K562 (cell line): Measurements from ENCODE around the gene CREB3L1. TPM values are rescaled to one million over a fixed set of nuclear protein-coding genes. Genes with fewer than 3 reads are reported as not detected.

ENCODE experiments used
- ATAC-seq: fragments of 200-7000 bp; cut with Tn5 transposase; 3 replicates; pipeline ENCODE4 v1.9.1; 2020; ENCODE audit warnings: moderate library complexity
- BruUV-seq: library from RNA; stranded (reverse); fragments of 400-500 nt; replicated peaks from 2 replicates; lab custom pipeline; 2021; lab: Mats Ljungman, UMichigan
- CTCF ChIA-PET: fragments of 300-600 bp; formaldehyde crosslinking; extraction: SDS; loops from one replicate; lab custom pipeline; 2021; ENCODE audit warnings: low intra/inter-chr PET ratio; lab: Yijun Ruan, JAX
- POLR2A ChIA-PET: fragments of 300-600, 350-650 bp; sonication (Branson Sonifier 250); formaldehyde crosslinking; extraction: SDS; loops from one replicate; lab custom pipeline; 2021; ENCODE audit warnings: antibody characterized with exemption, inconsistent platforms; lab: Yijun Ruan, JAX
- DNase-seq, 4 experiments: peaks; one replicate each; pipeline versions ENCODE4 v3.0.0 to v3.0.0-alpha.2; 2011 to 2018; ENCODE audit warnings: low spot score in 3 of 4, mixed read lengths in 3 of 4; ENCODE audit errors: extremely low read depth in 1 of 4
- FAIRE-seq: peaks from 2 replicates; lab custom pipeline; 2011; peaks lifted over from hg19 to GRCh38; lab: Jason Lieb, UNC
- H2AFZ ChIP-seq: 2 replicates; pipeline ENCODE4 v1.6.0; 2011; ENCODE audit warnings: low read depth, low read length, control low read depth, inconsistent platforms
- H3K27ac ChIP-seq: fragments of 200-600 bp; 3 replicates; pipeline ENCODE4 v1.8.0; 2011; ENCODE audit warnings: low read depth, mild to moderate bottlenecking, control low read depth, inconsistent platforms, low read length, moderate library complexity, mixed read lengths; ENCODE audit errors: extremely low read depth
- H3K27me3 ChIP-seq, 2 experiments: fragments of 300-600 bp in 1 of 2; 2 replicates in 1 of 2; 3 replicates in 1 of 2; pipeline versions ENCODE4 v1.6.0 to v1.8.0; 2011; ENCODE audit warnings: inconsistent platforms in 2 of 2, low read length in 2 of 2, mild to moderate bottlenecking in 1 of 2, mixed read lengths in 1 of 2, moderate library complexity in 1 of 2; ENCODE audit not compliant: control insufficient read depth in 2 of 2, insufficient read depth in 2 of 2
- H3K36me3 ChIP-seq: fragments of 300-600 bp; 3 replicates; pipeline ENCODE4 v1.8.0; 2011; ENCODE audit warnings: mild to moderate bottlenecking, low read length, inconsistent platforms; ENCODE audit not compliant: control insufficient read depth, insufficient read depth
- H3K4me1 ChIP-seq, 2 experiments: fragments of 200-600 bp in 1 of 2; replicated peaks in 1 of 2; 2 replicates in 1 of 2; 3 replicates in 1 of 2; pipeline versions ENCODE4 v1.5.1 to v1.8.0; 2011; ENCODE audit warnings: inconsistent platforms in 2 of 2, low read length in 2 of 2, mild to moderate bottlenecking in 1 of 2, mixed read lengths in 1 of 2, moderate library complexity in 1 of 2; ENCODE audit not compliant: control insufficient read depth in 2 of 2, insufficient read depth in 2 of 2
- H3K4me2 ChIP-seq: 2 replicates; pipeline ENCODE4 v1.6.1; 2011; ENCODE audit warnings: low read length, control low read depth, inconsistent platforms, mixed read lengths; ENCODE audit not compliant: insufficient read depth
- H3K4me3 ChIP-seq: fragments of 200-600 bp; sonication (generic), shearing (Covaris generic); 2 replicates; pipeline ENCODE4 v1.5.1; 2016; ENCODE audit warnings: control low read depth, inconsistent platforms
- H3K79me2 ChIP-seq: fragments of 200-600 bp; 3 replicates; pipeline ENCODE4 v1.8.0; 2011; ENCODE audit warnings: low read length, inconsistent platforms; ENCODE audit not compliant: control insufficient read depth, insufficient read depth
- H3K9ac ChIP-seq, 2 experiments: 2 replicates each; pipeline versions ENCODE4 v1.6.0 to v1.6.1; 2011; ENCODE audit warnings: low read depth in 2 of 2, low read length in 2 of 2, control low read depth in 1 of 2, inconsistent platforms in 1 of 2, mild to moderate bottlenecking in 1 of 2, mixed read lengths in 1 of 2; ENCODE audit not compliant: insufficient read depth in 1 of 2
- H3K9me1 ChIP-seq: one replicate; pipeline ENCODE4 v1.6.0; 2011; ENCODE audit warnings: inconsistent platforms, mild to moderate bottlenecking, low read length, moderate library complexity; ENCODE audit not compliant: control insufficient read depth, insufficient read depth
- H3K9me3 ChIP-seq: replicated peaks from 2 replicates; pipeline ENCODE4 v1.5.1; 2011; ENCODE audit warnings: low read depth, low read length, inconsistent platforms; ENCODE audit not compliant: control insufficient read depth, insufficient read depth
- H4K20me1 ChIP-seq: replicated peaks from 2 replicates; pipeline ENCODE4 v1.6.1; 2011; ENCODE audit warnings: low read length, inconsistent platforms, mixed read lengths; ENCODE audit not compliant: control insufficient read depth, insufficient read depth
- HNRNPL ChIP-seq: fragments of 200-400 bp; formaldehyde crosslinking; IDR thresholded peaks from 2 replicates; pipeline ENCODE4 v1.6.1; 2017; ENCODE audit warnings: low read depth, mild to moderate bottlenecking, low read length
- NRF1 ChIP-seq, 2 experiments: fragments of 450-650 bp; IDR thresholded peaks in 1 of 2; conservative IDR thresholded peaks in 1 of 2; 2 replicates each; pipeline ENCODE4 v1.6.1; 2014; ENCODE audit warnings: mild to moderate bottlenecking in 2 of 2
- WGBS: fragments of 100-300 bp; shearing (Covaris generic); methylation state at CpG from one replicate; pipeline ENCODE4 v1.1.6; 2016; ENCODE audit warnings: low coverage, mixed read lengths; ENCODE audit not compliant: insufficient coverage; ENCODE audit errors: missing lambda C conversion rate; 5-methylcytosine and 5-hydroxymethylcytosine counted together
- in situ Hi-C: fragments of 300-500 bp; cut with MboI; formaldehyde crosslinking; loops from 4 replicates; pipeline ENCODE4 v1.15.0; 2018; ENCODE audit warnings: inconsistent platforms, mixed read lengths
- intact Hi-C: fragments of 100-400 bp; cut with micrococcal nuclease; formaldehyde crosslinking; loops from 2 replicates; pipeline ENCODE4 v1.14.2; 2022
- polyA plus RNA-seq, 8 experiments: library from polyadenylated mRNA; depleted of rRNA in 4 of 8; stranded (reverse) in 5 of 8; unstranded in 3 of 8; fragments of >200 nt; fragmentation: Nextera tagmentation in 2 of 8; fragmentation: Illumina TruSeq in 1 of 8; extraction: Ambion mirVana in 2 of 8; extraction: Trizol in 1 of 8; gene quantifications; 2 replicates each; pipeline versions ENCODE4 v1.2.1 to v1.2.3, GENCODE V29; 2011 to 2014; ENCODE audit warnings: inconsistent platforms in 1 of 8, missing spikeins in 1 of 8
- total RNA-seq, 7 experiments: library from RNA; depleted of rRNA in 6 of 7; stranded (reverse); fragments of >200 nt in 6 of 7; fragmentation: Illumina TruSeq in 2 of 7; extraction: Trizol in 2 of 7; gene quantifications; 2 replicates each; pipeline versions ENCODE4 v1.2.1 to v1.2.3, GENCODE V29; 2011 to 2021; ENCODE audit warnings: low replicate concordance in 1 of 7
- TF ChIP-seq, protein P1 (sequence below): fragments of 450-650 bp; IDR thresholded peaks from 2 replicates; pipeline ENCODE4 v1.6.1; 2018; ENCODE audit warnings: mild to moderate bottlenecking, low read depth; ENCODE audit not compliant: partially characterized antibody
- TF ChIP-seq, protein P2 (sequence below): fragments of 150-350 bp; IDR thresholded peaks from 2 replicates; pipeline ENCODE4 v1.6.1; 2014; ENCODE audit warnings: low read depth, mild to moderate bottlenecking, low read length, borderline replicate concordance

Gene CREB3L1
- total and polyA plus RNA-seq, 9 of the 15 experiments (the other 6 are each of a cell fraction or from before 2014, with no cell fraction given) = 1.2 to 27.6 (median 3.7) TPM

DNA sequence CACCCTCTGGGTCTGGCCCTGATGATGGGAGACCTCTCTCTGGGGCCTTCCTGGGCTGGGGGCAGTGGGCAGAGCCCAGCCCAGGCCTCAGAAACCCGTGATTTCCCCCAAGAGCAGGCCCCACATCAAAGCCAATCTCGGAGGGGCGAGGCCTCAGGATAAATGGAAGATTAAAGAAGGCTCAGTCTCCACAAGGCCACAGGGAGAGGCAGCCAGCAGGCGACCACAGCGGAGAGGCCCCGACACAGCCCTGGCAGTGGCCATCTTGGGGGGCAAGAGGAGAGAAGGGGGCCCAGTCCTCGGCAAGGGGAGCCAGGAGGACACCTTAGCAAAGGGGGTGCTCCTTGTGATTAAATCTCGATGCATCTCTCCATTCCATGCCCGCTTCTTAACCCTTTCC is 12.5 kb upstream of the CREB3L1 start:
- Histone ChIP-seq H3K4me2 (no peak overlapping the region), H3K9ac (no peak overlapping the region), H3K27ac (no peak overlapping the region), H3K27me3 (no peaks in the 10 kb centered on the region; a peak in 1 of 5 replicates), H3K9me3 (no peaks in the 10 kb centered on the region), H2AFZ (no peak overlapping the region), H3K36me3 (no peaks in the 10 kb centered on the region), H3K4me1 (peaks cover 0 to 15% of the 10 kb centered on the region in 2 experiments; a peak in 3 of 5 replicates), H3K79me2 (no peaks in the 10 kb centered on the region), H3K9me1 (no peaks in the 10 kb centered on the region), H3K4me3 (no peak overlapping the region), H4K20me1 (no peaks in the 10 kb centered on the region)
- POLR2A ChIA-PET = interaction anchor here (0.7 to 0.8 kb wide), 2 partner anchors 12 to 15 kb away, joined by 3 to 4 read pairs; partner anchors contain the start of gene CREB3L1
- 0 out of 2 replicates have a peak, but pooled peaks have one; percentile 26 for TF ChIP-seq HNRNPL
- TF ChIP-seq, protein P1, sequence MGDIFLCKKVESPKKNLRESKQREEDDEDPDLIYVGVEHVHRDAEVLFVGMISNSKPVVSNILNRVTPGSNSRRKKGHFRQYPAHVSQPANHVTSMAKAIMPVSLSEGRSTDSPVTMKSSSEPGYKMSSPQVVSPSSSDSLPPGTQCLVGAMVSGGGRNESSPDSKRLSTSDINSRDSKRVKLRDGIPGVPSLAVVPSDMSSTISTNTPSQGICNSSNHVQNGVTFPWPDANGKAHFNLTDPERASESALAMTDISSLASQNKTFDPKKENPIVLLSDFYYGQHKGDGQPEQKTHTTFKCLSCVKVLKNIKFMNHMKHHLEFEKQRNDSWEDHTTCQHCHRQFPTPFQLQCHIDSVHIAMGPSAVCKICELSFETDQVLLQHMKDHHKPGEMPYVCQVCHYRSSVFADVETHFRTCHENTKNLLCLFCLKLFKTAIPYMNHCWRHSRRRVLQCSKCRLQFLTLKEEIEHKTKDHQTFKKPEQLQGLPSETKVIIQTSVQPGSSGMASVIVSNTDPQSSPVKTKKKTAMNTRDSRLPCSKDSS = no peak
- no peak for TF ChIP-seq NRF1 (conservative IDR thresholded peaks at IDR 0.05 in 1 of 2, IDR thresholded peaks at IDR 0.05 in 1 of 2)
- TF ChIP-seq, protein P2, sequence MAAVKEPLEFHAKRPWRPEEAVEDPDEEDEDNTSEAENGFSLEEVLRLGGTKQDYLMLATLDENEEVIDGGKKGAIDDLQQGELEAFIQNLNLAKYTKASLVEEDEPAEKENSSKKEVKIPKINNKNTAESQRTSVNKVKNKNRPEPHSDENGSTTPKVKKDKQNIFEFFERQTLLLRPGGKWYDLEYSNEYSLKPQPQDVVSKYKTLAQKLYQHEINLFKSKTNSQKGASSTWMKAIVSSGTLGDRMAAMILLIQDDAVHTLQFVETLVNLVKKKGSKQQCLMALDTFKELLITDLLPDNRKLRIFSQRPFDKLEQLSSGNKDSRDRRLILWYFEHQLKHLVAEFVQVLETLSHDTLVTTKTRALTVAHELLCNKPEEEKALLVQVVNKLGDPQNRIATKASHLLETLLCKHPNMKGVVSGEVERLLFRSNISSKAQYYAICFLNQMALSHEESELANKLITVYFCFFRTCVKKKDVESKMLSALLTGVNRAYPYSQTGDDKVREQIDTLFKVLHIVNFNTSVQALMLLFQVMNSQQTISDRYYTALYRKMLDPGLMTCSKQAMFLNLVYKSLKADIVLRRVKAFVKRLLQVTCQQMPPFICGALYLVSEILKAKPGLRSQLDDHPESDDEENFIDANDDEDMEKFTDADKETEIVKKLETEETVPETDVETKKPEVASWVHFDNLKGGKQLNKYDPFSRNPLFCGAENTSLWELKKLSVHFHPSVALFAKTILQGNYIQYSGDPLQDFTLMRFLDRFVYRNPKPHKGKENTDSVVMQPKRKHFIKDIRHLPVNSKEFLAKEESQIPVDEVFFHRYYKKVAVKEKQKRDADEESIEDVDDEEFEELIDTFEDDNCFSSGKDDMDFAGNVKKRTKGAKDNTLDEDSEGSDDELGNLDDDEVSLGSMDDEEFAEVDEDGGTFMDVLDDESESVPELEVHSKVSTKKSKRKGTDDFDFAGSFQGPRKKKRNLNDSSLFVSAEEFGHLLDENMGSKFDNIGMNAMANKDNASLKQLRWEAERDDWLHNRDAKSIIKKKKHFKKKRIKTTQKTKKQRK = no peak
- intact Hi-C loops (no loop called here), in situ Hi-C loops (no loop called here)
- ATAC-seq (no peak), DNase-seq (no peak), FAIRE-seq (no peak)
- 54% methylated on average over 3 of the region's 9 CpGs for WGBS
- BruUV-seq = no TSS peak
- CTCF ChIA-PET = no interaction called here
